ENCODE measurements around the gene TKTL1.

The TKTL1 gene

GRCh38 chrX:154303476-154303875 is 7.9 kb downstream of the TKTL1 start:
- Histone ChIP-seq H3K9ac (no peak overlapping the region), H3K36me3 (ENCODE audit: insufficient read depth) (no peaks in the 10 kb centered on the region), H2AFZ (ENCODE audit: low read depth) (no peak overlapping the region), H3K27ac (no peak overlapping the region), H3K27me3 (ENCODE audit: insufficient read depth, low read depth) (no peaks in the 10 kb centered on the region), H3K4me3 (IDR thresholded peaks at IDR 0.05; ENCODE audit: insufficient read depth, low read depth, low read length) (no peak overlapping the region), H4K20me1 (ENCODE audit: insufficient read depth) (no peaks in the 10 kb centered on the region), H3K4me1 (ENCODE audit: low read depth, poor library complexity, severe bottlenecking) (peaks cover 5% of the 10 kb centered on the region), H3K79me2 (ENCODE audit: insufficient read depth, low read depth) (no peaks in the 10 kb centered on the region), H3K4me2 (no peak overlapping the region)
- no peak for TF ChIP-seq CTCF (conservative IDR thresholded peaks at IDR 0.05; ENCODE audit: low read depth, low read length)

GRCh38 chrX:154304846-154305245 is 9.3 kb downstream of the TKTL1 start:
- no peak overlapping the region for H2AFZ ChIP-seq (ENCODE audit: low read depth)
- no peak for TF ChIP-seq CTCF (conservative IDR thresholded peaks at IDR 0.05; ENCODE audit: low read depth, low read length)

GRCh38 chrX:154305541-154306205 is 10.1 kb downstream of the TKTL1 start:
- no peak overlapping the region for H3K9ac ChIP-seq
- no peak overlapping the region for H3K4me2 ChIP-seq
- H3K27me3 ChIP-seq (ENCODE audit: insufficient read depth, low read depth), result no peaks in the 10 kb centered on the region
- no peaks in the 10 kb centered on the region for H3K4me1 ChIP-seq (ENCODE audit: low read depth, poor library complexity, severe bottlenecking)
- no peak for TF ChIP-seq CTCF (conservative IDR thresholded peaks at IDR 0.05; ENCODE audit: low read depth, low read length)
- no peaks in the 10 kb centered on the region for H4K20me1 ChIP-seq (ENCODE audit: insufficient read depth)
- no peaks in the 10 kb centered on the region for H3K79me2 ChIP-seq (ENCODE audit: insufficient read depth, low read depth)
- H2AFZ ChIP-seq (ENCODE audit: low read depth), result no peak overlapping the region
- H3K27ac ChIP-seq, result no peak overlapping the region
- H3K4me3 ChIP-seq (IDR thresholded peaks at IDR 0.05; ENCODE audit: insufficient read depth, low read depth, low read length), result no peak overlapping the region
- no peaks in the 10 kb centered on the region for H3K36me3 ChIP-seq (ENCODE audit: insufficient read depth)

More at GRCh38 chrX:154304846-154305245, 9.3 kb downstream of the TKTL1 start:
- H3K36me3 ChIP-seq (ENCODE audit: insufficient read depth), result no peaks in the 10 kb centered on the region
- H4K20me1 ChIP-seq (ENCODE audit: insufficient read depth), result no peaks in the 10 kb centered on the region
- H3K9ac ChIP-seq, result no peak overlapping the region
- no peaks in the 10 kb centered on the region for H3K4me1 ChIP-seq (ENCODE audit: low read depth, poor library complexity, severe bottlenecking)
- H3K79me2 ChIP-seq (ENCODE audit: insufficient read depth, low read depth), result no peaks in the 10 kb centered on the region
- no peaks in the 10 kb centered on the region for H3K27me3 ChIP-seq (ENCODE audit: insufficient read depth, low read depth)
- H3K4me2 ChIP-seq, result no peak overlapping the region
- no peak overlapping the region for H3K27ac ChIP-seq
- H3K4me3 ChIP-seq (IDR thresholded peaks at IDR 0.05; ENCODE audit: insufficient read depth, low read depth, low read length), result no peak overlapping the region

- Histone ChIP-seq H3K36me3 (ENCODE audit: insufficient read depth) (no peaks in the 10 kb centered on the region), H3K9ac (no peak overlapping the region), H3K79me2 (ENCODE audit: insufficient read depth, low read depth) (no peaks in the 10 kb centered on the region), H2AFZ (ENCODE audit: low read depth) (no peak overlapping the region), H3K27me3 (ENCODE audit: insufficient read depth, low read depth) (no peaks in the 10 kb centered on the region), H3K4me1 (ENCODE audit: low read depth, poor library complexity, severe bottlenecking) (no peaks in the 10 kb centered on the region), H3K4me2 (no peak overlapping the region), H3K4me3 (IDR thresholded peaks at IDR 0.05; ENCODE audit: insufficient read depth, low read depth, low read length) (no peak overlapping the region), H4K20me1 (ENCODE audit: insufficient read depth) (no peaks in the 10 kb centered on the region), H3K27ac (no peak overlapping the region)
- no peak for TF ChIP-seq CTCF (conservative IDR thresholded peaks at IDR 0.05; ENCODE audit: low read depth, low read length)
These were observed 11.6 kb downstream of the TKTL1 start for GRCh38 chrX:154307202-154307601.
